Spleen (tissue), 11 donors: ENCODE results near the gene FSTL3. TPM values are rescaled to one million over a fixed set of nuclear protein-coding genes. Genes with fewer than 3 reads are reported as not detected.

ENCODE experiments used
- DNase-seq: peaks from one replicate; pipeline ENCODE4 v3.0.0-alpha.2; 2020
- H3K27ac ChIP-seq, 8 donors: fragments of 200-600 bp; sonication (generic) in 7 of 8; 1 replicate in 4 of 8; 2 replicates in 4 of 8; pipeline versions ENCODE4 v1.5.0 to v1.8.0; 2016 to 2021; ENCODE audit warnings: inconsistent platforms in 4 of 8, mild to moderate bottlenecking in 4 of 8, moderate library complexity in 1 of 8
- H3K27me3 ChIP-seq, 7 donors: fragments of 200-600 bp; sonication (generic) in 6 of 7; replicated peaks in 1 of 7; 1 replicate in 4 of 7; 2 replicates in 3 of 7; pipeline versions ENCODE4 v1.5.0 to v1.8.0; 2016 to 2021; ENCODE audit warnings: inconsistent platforms in 3 of 7, mild to moderate bottlenecking in 1 of 7
- H3K36me3 ChIP-seq, 6 donors: fragments of 200-600 bp; sonication (generic) in 5 of 6; 1 replicate in 4 of 6; 2 replicates in 2 of 6; pipeline versions ENCODE4 v1.5.0 to v1.8.0; 2016 to 2021; ENCODE audit warnings: inconsistent platforms in 2 of 6
- H3K4me1 ChIP-seq, 6 donors: fragments of 200-600 bp; sonication (generic) in 5 of 6; 1 replicate in 3 of 6; 2 replicates in 3 of 6; pipeline versions ENCODE4 v1.5.0 to v1.8.0; 2016 to 2021; ENCODE audit warnings: inconsistent platforms in 3 of 6
- H3K4me3 ChIP-seq, 8 donors: fragments of 200-600 bp; sonication (generic) in 7 of 8; 1 replicate in 4 of 8; 2 replicates in 4 of 8; pipeline versions ENCODE4 v1.5.0 to v1.8.0; 2016 to 2021; ENCODE audit warnings: inconsistent platforms in 4 of 8, mild to moderate bottlenecking in 4 of 8, moderate library complexity in 2 of 8
- H3K9me3 ChIP-seq, 8 donors: fragments of 200-600 bp; sonication (generic) in 7 of 8; 1 replicate in 4 of 8; 2 replicates in 4 of 8; pipeline versions ENCODE4 v1.5.0 to v1.8.0; 2016 to 2021; ENCODE audit warnings: inconsistent platforms in 4 of 8
- CTCF ChIP-seq, 11 experiments: fragments of 200-600 bp in 7 of 11; fragments of 450-650 bp in 4 of 11; sonication (generic) in 4 of 11; IDR thresholded peaks in 8 of 11; conservative IDR thresholded peaks in 3 of 11; 1 replicate in 7 of 11; 2 replicates in 4 of 11; pipeline versions ENCODE4 v1.4.0 to v1.8.0; 2016 to 2021; ENCODE audit warnings: antibody characterized with exemption in 11 of 11, inconsistent platforms in 4 of 11, mild to moderate bottlenecking in 1 of 11
- POLR2A ChIP-seq, 3 donors: fragments of 450-650 bp; IDR thresholded peaks; one replicate each; pipeline ENCODE4 v1.5.1; 2017; ENCODE audit warnings: antibody characterized with exemption in 3 of 3, mild to moderate bottlenecking in 1 of 3
- POLR2AphosphoS5 ChIP-seq, 3 donors: sonication (generic); formaldehyde crosslinking; IDR thresholded peaks; one replicate each; pipeline ENCODE4 v1.5.1; 2017; ENCODE audit warnings: antibody characterized with exemption in 3 of 3
- WGBS, 5 donors: extraction: QIAGEN DNeasy Blood & Tissue Kit in 3 of 5; methylation state at CpG; one replicate each; pipeline versions ENCODE4 v1.1.5 to v1.1.7; 2013 to 2018; 5-methylcytosine and 5-hydroxymethylcytosine counted together
- intact Hi-C: fragments of 100-400 bp; cut with DNase I; formaldehyde crosslinking; loops from one replicate; pipeline ENCODE4 v1.15.0; 2023; ENCODE audit warnings: low total_unique reads
- polyA plus RNA-seq, 3 donors: library from polyadenylated mRNA; stranded (reverse); fragments of 200-250 nt; gene quantifications; one replicate each; pipeline ENCODE4 v1.2.1, GENCODE V29; 2013
- total RNA-seq, 7 donors: library from RNA; depleted of rRNA in 3 of 7; stranded (reverse); fragments of >200 nt in 3 of 7; fragmentation: NEBNext Ultra II Directional in 4 of 7; extraction: Animal tissue kit (Norgen Biotek cat#: 25700) in 4 of 7; gene quantifications; one replicate each; pipeline versions ENCODE4 v1.1.0 to v1.2.1, GENCODE V29; 2016 to 2021
- donor health status: healthy with polysubstance abuse.
- donor health status: DM: no; HTN: no; CAD: no; lungs with moderate emphysema.
- donor health status: DM: no; HTN: no; CAD: no.
- donor health status: Bipolar disorder and iron deficiency.
- donor health status: healthy.
- donor health status: DM: no; HTN: no; CAD: no.
- donor health status: DM: yes; HTN: yes; CAD: no.

The FSTL3 gene
- total and polyA plus RNA-seq, 10 donors: 5.6 to 43.4 (median 15.3) TPM

GRCh38 chr19:680287-681028 is 4.3 kb downstream of the FSTL3 start:
- peak; percentile 100 for DNase-seq
- Histone ChIP-seq H3K9me3 (no peaks in the 10 kb centered on the region), H3K4me1 (peaks cover 5 to 56% (median 43%) of the 10 kb centered on the region in 6 donors), H3K36me3 (no peaks in the 10 kb centered on the region), H3K27me3 (peaks cover 0 to 27% (median 17%) of the 10 kb centered on the region in 7 donors), H3K4me3 (peak overlapping the region; percentile 50 to 98 (median 69)), H3K27ac (peak overlapping the region; percentile 81 to 95 (median 90))
- intact Hi-C loops: no loop called here
- WGBS, 5 donors: 0 to 1% (median 0%) methylated on average over 12 to 70 of the region's 70 CpGs
- TF ChIP-seq POLR2AphosphoS5 (IDR thresholded peaks at IDR 0.05): peak; percentile 85 to 92 (median 89)
- TF ChIP-seq POLR2A (IDR thresholded peaks at IDR 0.05): peak in 1 of 3 donors; percentile 25
- TF ChIP-seq CTCF (IDR thresholded peaks at IDR 0.05 in 8 of 11, conservative IDR thresholded peaks at IDR 0.05 in 3 of 11): peak in 9 of 11 experiments; percentile 21 to 78 (median 60)

GRCh38 chr19:681029-682019 is 5.1 kb downstream of the FSTL3 start:
- no peak for TF ChIP-seq CTCF (IDR thresholded peaks at IDR 0.05 in 8 of 11, conservative IDR thresholded peaks at IDR 0.05 in 3 of 11)
- peak in 1 of 3 donors; percentile 68 for TF ChIP-seq POLR2AphosphoS5 (IDR thresholded peaks at IDR 0.05)
- no peak for TF ChIP-seq POLR2A (IDR thresholded peaks at IDR 0.05)
- 34 to 53% (median 41%) methylated on average over 44 to 54 of the region's 54 CpGs for WGBS, 5 donors
- Histone ChIP-seq H3K4me3 (peak overlapping the region in 6 of 8 donors; percentile 23 to 98 (median 77)), H3K27ac (peak overlapping the region in 7 of 8 donors; percentile 84 to 95 (median 91)), H3K36me3 (no peaks in the 10 kb centered on the region), H3K4me1 (peaks cover 5 to 48% (median 37%) of the 10 kb centered on the region in 6 donors), H3K27me3 (peaks cover 0 to 18% (median 10%) of the 10 kb centered on the region in 7 donors), H3K9me3 (no peaks in the 10 kb centered on the region)
- DNase-seq: peak; percentile 93
- intact Hi-C loops: no loop called here

- H3K27me3 ChIP-seq: peaks cover 0 to 3% (median 0%) of the 10 kb centered on the region in 7 donors
- 77 to 93% (median 87%) methylated on average over 11 to 25 of the region's 25 CpGs for WGBS, 5 donors
- intact Hi-C loops: no loop called here
- no peaks in the 10 kb centered on the region for H3K9me3 ChIP-seq
- no peak overlapping the region for H3K27ac ChIP-seq
- peaks cover 5 to 34% (median 25%) of the 10 kb centered on the region in 6 donors for H3K4me1 ChIP-seq
- no peak overlapping the region for H3K4me3 ChIP-seq
- peak; percentile 84 for DNase-seq
- no peaks in the 10 kb centered on the region for H3K36me3 ChIP-seq
- TF ChIP-seq POLR2A (IDR thresholded peaks at IDR 0.05): no peak
- no peak for TF ChIP-seq CTCF (IDR thresholded peaks at IDR 0.05 in 8 of 11, conservative IDR thresholded peaks at IDR 0.05 in 3 of 11)
- no peak for TF ChIP-seq POLR2AphosphoS5 (IDR thresholded peaks at IDR 0.05)
Measured at GRCh38 chr19:682678-683320, 6.6 kb downstream of the FSTL3 start.
